CMK (cell line): ENCODE data around the gene CKAP2.
"Not testable (repeated sequence)": the region's sequence is repeated elsewhere in the genome, so short reads cannot be mapped to it uniquely, and the experiment has no call there.

Source experiments
- DNase-seq: peaks from one replicate; pipeline ENCODE4 v3.0.0-alpha.2; 2010; ENCODE audit warnings: low read depth

The CKAP2 gene

DNA sequence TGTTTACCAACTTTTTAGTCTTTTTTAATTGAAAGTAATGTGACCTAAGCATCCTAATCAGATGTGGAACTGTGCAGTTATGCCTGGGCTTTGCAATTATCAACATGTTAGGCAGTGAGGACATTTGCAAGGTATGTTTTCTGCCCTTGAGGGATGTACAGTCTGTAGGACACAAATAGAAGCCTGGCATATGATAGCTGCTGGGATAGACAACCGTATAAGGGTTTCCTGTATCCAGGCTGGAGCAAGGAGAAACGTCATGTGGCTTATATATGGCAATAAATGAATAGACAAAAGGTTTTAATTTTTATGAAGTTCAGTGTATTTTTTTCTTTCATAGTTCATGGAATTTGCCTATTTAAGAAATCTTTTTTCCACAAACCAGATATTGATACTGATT, 2.8 kb upstream of the CKAP2 start:
- no peak for DNase-seq

- no peak for DNase-seq
These were observed 839 bp upstream of the CKAP2 start for GRCh38 chr13:52454459-52454819.

- DNase-seq = peak; percentile 73
These were observed 381 bp downstream of the CKAP2 start for GRCh38 chr13:52455677-52456041.

GRCh38 chr13:52459668-52460067, 4.4 kb downstream of the CKAP2 start:
- DNase-seq = no peak

- no peak for DNase-seq
These were observed 6.0 kb downstream of the CKAP2 start for GRCh38 chr13:52461265-52461664.

DNA sequence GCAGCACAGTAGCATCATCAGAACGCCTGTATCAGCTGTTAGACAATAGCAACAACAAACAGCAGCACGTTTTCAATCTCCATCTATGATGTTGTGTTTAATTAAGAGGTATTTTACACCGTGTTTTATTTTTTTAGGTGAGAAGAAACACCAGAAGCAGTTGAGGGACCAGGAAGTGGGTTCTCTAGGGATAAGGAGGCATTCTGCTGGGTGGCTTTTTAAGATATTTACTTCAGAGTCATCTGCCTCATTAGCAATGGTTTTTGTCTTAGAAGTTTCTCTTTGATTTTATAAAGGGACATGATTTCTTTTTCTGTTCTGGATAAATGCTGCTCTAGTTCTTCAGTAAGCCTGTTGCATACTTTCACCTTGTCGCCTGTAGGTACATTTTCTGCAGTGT, 8.2 kb downstream of the CKAP2 start:
- DNase-seq = no peak

DNA sequence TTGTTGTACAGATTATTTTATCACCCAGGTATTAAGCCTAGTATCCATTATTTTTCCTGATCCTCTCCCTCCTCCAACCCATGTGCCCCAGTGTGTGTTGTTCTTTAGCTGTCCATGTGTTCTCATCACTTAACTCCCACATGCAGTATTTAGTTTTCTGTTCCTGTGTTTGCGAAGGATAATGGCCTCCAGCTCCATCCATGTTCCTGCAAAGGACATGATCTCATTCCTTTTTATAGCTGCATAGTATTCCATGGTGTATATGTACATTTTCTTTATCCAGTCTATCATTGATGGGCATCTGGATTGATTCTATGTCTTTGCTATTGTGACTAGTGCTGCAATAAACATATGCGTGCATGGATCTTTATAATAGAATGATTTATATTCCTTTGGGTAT, 13.2 kb downstream of the CKAP2 start:
- DNase-seq = not testable (repeated sequence)

DNA sequence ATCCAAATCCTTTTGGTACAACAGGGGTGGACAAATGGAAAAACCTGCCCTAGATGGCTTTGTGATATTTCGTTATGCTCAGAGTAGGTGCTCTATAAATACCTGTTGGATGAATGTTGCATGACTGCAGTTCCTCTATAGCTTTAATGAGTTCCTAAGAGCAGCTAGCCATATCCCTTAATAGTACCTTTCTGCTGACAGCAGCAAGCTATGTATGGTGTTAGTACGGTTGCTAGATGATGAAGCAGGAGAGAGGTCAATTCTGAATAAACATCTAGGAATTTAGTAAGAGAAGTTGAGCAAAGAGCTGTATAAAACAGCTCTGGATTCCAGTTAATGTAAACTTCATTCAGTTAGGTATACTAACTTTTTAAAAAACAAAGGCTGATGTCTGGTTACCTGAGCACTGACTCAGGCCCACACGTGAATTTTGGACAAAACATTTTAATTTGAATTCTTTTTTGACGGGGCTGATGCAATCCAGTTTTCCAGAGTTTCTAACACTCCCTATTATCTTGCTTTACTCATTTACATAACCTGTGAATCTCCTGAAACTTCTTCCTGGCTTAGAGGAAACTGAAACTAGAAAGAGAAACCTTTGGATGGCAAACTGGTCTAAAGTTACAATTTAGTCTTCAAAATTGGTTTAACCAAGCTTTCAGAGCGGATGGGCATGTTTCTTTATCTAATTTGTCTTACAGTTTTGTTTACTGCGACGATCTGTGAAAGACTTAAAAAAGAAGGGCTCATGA, 25.6 kb downstream of the CKAP2 start:
- DNase-seq = not testable (repeated sequence)

- not testable (repeated sequence) for DNase-seq
These were observed 31.8 kb downstream of the CKAP2 start for GRCh38 chr13:52487078-52487477.

GRCh38 chr13:52488763-52489162, 33.5 kb downstream of the CKAP2 start:
- DNase-seq = not testable (repeated sequence)

GRCh38 chr13:52491015-52491414, 35.7 kb downstream of the CKAP2 start:
- DNase-seq = not testable (repeated sequence)

- DNase-seq = not testable (repeated sequence)
These were observed 39.0 kb downstream of the CKAP2 start for GRCh38 chr13:52494241-52494640.

- DNase-seq = not testable (repeated sequence)
These were observed 42.7 kb downstream of the CKAP2 start for GRCh38 chr13:52497979-52498378.

DNA sequence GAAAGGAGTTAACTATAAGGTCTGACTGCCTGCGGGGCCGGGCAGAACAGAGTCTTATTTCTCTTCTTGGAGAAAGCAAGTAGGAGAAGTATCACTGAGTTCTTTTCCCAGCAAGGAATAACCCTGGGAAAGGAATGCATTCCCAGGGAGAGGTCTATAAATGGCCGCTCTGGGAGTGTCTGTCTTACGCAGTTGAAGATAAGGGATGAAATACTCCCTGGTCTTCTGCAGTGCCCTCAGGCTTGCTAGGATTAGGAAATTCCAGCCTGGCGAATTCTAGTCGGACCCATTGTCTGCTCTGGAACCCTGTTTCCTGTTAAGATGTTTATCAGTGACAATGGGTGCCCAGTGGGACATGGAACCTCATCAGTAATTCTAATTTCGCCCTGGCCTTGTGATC, 47.0 kb downstream of the CKAP2 start:
- not testable (repeated sequence) for DNase-seq

- DNase-seq = not testable (repeated sequence)
These were observed 50.6 kb downstream of the CKAP2 start for GRCh38 chr13:52505843-52506242.

DNA sequence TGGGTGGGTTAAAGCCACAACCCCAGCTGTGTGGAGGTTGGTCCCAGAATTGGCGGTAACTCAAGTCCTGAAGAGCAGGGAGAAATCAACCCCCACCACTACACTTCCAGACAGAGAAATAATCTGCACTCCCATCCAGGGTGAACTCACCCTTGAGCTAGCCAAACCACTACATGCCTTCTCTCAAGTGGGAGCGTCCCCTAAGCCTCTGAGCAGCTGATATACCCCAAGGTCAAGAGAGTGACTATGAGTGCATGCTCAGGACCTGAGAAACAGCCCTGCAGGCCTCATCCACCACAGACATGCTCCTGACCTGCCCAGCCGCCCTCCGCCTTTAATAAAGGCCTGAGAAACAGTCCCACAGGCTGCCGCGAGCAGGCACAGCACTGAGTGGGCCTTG, 54.3 kb downstream of the CKAP2 start:
- not testable (repeated sequence) for DNase-seq

DNA sequence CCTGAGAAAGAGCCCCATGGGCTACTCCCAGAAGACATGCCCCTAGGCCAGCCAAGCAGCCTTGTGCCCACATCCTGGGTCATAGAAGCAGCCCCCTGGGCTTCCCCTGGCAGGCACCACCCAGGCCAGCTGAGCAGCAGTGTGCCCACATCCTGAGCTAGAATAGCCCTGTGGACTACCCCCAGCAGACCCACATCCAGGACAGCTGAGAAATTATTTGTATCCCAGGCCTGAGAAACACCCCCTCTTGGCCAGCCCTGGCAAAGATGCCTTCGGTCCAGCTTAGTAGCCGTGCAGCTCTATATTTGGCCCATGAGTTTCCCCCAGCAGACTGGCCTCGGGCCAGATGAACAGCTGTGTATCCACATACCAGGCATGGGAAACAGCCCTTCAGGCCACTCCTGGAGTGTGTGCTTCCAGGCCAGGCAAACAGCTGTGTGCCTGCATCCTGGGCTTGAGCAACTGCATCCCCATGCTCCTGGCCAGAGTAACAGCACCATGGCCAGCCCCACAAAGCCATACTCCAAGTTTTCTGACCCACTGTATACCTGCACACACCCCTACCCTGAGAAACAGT, 55.0 kb downstream of the CKAP2 start:
- not testable (repeated sequence) for DNase-seq

DNA sequence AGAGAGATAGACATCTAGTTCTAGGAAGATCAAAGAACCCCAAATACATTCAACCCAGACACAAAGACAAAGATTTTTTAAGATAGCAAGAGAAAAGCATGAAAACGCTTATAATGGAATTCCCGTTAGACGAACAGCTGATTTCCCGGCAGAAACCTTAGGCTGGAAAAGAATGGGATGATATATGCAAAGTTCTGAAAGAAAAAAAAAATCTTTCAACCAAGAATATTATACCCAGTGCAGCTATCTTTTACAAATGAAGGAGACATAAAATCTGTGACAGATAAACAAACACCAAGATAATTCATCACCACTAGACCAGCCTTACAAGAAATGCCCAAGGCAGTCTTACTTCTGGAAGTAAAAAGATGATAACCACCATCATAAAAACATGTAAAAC, 56.3 kb downstream of the CKAP2 start:
- DNase-seq = not testable (repeated sequence)

DNA sequence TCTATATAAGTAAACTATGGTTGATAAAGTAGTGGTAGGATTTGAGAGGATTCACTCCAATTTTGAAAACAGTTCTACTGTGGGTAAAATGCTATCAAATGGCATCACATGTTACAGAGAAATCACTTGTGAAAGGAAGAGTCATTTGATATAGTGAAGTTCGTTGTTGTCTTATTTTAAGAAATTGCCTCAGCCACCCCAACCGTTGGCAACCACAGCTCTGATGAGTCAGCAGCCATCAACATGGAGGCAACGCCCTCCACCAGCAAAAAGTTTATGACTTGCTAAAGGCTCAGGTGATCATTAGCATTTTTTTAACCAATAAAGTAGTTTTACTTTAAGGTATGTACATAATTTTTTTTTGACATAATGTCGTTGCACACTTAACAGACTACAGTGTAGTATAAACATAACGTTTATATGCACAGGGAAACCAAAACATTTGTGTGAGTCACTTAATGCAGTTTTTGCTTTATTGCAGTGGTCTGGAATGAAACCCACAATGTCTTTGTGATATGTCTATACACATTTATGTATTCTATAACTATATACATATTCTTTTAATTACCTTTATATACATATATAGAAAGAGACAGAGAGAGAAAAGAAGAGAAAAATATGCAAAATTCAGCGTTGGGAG, 58.8 kb downstream of the CKAP2 start:
- peak; percentile 30 for DNase-seq

DNA sequence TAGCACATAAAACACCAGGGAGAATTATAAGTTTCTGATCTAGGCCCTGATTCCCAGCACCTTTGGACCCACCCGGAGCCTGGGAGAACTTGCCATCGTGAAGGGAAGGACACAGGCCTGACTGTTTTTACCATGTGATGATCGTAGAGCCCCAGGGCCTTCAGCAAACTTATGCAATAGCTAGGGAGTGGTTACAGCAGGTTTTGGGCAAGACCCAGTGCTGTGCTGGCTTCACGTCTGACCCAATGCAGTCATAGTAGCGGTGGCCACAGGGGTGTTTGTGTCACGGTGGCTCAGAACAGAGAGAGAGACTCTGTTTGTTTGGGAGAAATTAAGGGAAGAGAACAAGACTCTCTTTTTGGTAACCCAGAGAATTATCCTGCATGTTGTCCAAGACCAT, 68.0 kb downstream of the CKAP2 start:
- DNase-seq = not testable (repeated sequence)
